ENCODE measurements around the gene NEK9. TPM values are rescaled to one million over a fixed set of nuclear protein-coding genes. Genes with fewer than 3 reads are reported as not detected.

The NEK9 gene
- polyA plus RNA-seq, 1 donor from 2014 or later: 9.4 TPM

DNA sequence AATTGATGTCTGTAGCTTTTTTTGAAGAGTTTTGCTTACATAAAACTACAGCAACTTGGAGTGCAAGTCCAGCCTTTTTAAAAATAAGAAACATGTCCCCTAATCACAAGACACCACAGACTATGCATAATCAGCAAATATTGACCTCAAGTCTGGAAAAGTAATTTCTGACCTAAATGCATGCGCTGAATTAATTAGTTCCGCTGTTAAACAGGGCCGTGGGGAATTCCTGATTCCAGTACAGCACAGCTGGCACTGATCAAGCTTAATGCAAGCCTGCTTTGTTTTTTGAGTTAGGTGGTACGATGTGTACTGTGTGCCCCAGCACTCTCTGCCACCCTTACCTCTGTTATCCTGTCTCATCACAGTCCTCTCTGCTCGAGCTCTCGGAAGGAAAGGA lies 84.8 kb downstream of the NEK9 start:
- no peak overlapping the region for H3K4me2 ChIP-seq (ENCODE audit: low read length)
- no peak overlapping the region for H3K27ac ChIP-seq (ENCODE audit: low read length)

DNA sequence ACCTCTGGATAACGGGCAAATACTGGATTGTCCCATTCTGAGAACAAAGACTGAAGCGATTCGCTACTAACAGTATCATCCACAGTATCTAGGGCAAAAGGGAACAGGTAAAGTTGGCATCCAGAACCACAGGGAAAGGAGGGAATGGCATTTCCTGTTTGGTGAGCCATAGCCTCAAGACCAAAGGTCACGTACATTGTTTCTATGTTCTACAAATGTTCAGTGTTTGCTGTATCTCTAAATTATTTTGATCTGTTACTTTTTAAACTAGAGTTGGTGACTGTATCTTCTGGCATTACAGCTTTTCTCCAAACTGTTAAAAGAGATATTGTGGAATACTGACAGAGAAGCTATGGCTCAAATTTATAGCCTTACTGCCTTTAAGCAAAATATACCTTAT lies 85.2 kb downstream of the NEK9 start:
- no peak overlapping the region for H3K27ac ChIP-seq (ENCODE audit: low read length)
- H3K36me3 ChIP-seq (ENCODE audit: insufficient read depth, low read length): no peaks in the 10 kb centered on the region
- H4K20me1 ChIP-seq (ENCODE audit: insufficient read depth): no peaks in the 10 kb centered on the region
- H3K79me2 ChIP-seq (replicated peaks; ENCODE audit: insufficient read depth, low read length): no peaks in the 10 kb centered on the region
- H3K9me3 ChIP-seq (ENCODE audit: low read length): no peaks in the 10 kb centered on the region
- H3K4me3 ChIP-seq (ENCODE audit: low read length): no peak overlapping the region
- no peak overlapping the region for H2AFZ ChIP-seq (ENCODE audit: low read depth, low read length)
- no peaks in the 10 kb centered on the region for H3K9me2 ChIP-seq (ENCODE audit: insufficient read depth, low read length)
- H3K27me3 ChIP-seq (ENCODE audit: insufficient read depth, low read depth, low read length): no peaks in the 10 kb centered on the region
- H3K9ac ChIP-seq (ENCODE audit: low read length): no peak overlapping the region
- H3F3A ChIP-seq (ENCODE audit: insufficient read depth, low read length, poor library complexity, severe bottlenecking): no peaks in the 10 kb centered on the region
- TF ChIP-seq POLR2AphosphoS5 (IDR thresholded peaks at IDR 0.05) (no peak), TAF1 (IDR thresholded peaks at IDR 0.05; ENCODE audit: low read depth) (no peak)
- H3K4me2 ChIP-seq (ENCODE audit: low read length): no peak overlapping the region

More for the DNA sequence above, 84.8 kb downstream of the NEK9 start:
- Histone ChIP-seq H3K4me3 (ENCODE audit: low read length) (no peak overlapping the region), H3F3A (ENCODE audit: insufficient read depth, low read length, poor library complexity, severe bottlenecking) (no peaks in the 10 kb centered on the region), H3K9me2 (ENCODE audit: insufficient read depth, low read length) (no peaks in the 10 kb centered on the region), H3K36me3 (ENCODE audit: insufficient read depth, low read length) (no peaks in the 10 kb centered on the region), H3K9ac (ENCODE audit: low read length) (no peak overlapping the region), H4K20me1 (ENCODE audit: insufficient read depth) (no peaks in the 10 kb centered on the region), H2AFZ (ENCODE audit: low read depth, low read length) (no peak overlapping the region), H3K27me3 (ENCODE audit: insufficient read depth, low read depth, low read length) (no peaks in the 10 kb centered on the region), H3K79me2 (replicated peaks; ENCODE audit: insufficient read depth, low read length) (no peaks in the 10 kb centered on the region), H3K9me3 (ENCODE audit: low read length) (no peaks in the 10 kb centered on the region)
- no peak for TF ChIP-seq MXI1 (conservative IDR thresholded peaks at IDR 0.05; ENCODE audit: poor library complexity, severe bottlenecking)
- TF ChIP-seq POLR2AphosphoS5 (IDR thresholded peaks at IDR 0.05): no peak
- TF ChIP-seq, protein P1, sequence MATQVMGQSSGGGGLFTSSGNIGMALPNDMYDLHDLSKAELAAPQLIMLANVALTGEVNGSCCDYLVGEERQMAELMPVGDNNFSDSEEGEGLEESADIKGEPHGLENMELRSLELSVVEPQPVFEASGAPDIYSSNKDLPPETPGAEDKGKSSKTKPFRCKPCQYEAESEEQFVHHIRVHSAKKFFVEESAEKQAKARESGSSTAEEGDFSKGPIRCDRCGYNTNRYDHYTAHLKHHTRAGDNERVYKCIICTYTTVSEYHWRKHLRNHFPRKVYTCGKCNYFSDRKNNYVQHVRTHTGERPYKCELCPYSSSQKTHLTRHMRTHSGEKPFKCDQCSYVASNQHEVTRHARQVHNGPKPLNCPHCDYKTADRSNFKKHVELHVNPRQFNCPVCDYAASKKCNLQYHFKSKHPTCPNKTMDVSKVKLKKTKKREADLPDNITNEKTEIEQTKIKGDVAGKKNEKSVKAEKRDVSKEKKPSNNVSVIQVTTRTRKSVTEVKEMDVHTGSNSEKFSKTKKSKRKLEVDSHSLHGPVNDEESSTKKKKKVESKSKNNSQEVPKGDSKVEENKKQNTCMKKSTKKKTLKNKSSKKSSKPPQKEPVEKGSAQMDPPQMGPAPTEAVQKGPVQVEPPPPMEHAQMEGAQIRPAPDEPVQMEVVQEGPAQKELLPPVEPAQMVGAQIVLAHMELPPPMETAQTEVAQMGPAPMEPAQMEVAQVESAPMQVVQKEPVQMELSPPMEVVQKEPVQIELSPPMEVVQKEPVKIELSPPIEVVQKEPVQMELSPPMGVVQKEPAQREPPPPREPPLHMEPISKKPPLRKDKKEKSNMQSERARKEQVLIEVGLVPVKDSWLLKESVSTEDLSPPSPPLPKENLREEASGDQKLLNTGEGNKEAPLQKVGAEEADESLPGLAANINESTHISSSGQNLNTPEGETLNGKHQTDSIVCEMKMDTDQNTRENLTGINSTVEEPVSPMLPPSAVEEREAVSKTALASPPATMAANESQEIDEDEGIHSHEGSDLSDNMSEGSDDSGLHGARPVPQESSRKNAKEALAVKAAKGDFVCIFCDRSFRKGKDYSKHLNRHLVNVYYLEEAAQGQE (IDR thresholded peaks at IDR 0.05; ENCODE audit: borderline replicate concordance): no peak
- TF ChIP-seq RAD21 (conservative IDR thresholded peaks at IDR 0.05): no peak
- no peak for TF ChIP-seq EP300 (conservative IDR thresholded peaks at IDR 0.05; ENCODE audit: poor library complexity, severe bottlenecking)
- TF ChIP-seq TAF1 (IDR thresholded peaks at IDR 0.05; ENCODE audit: low read depth): no peak
- TF ChIP-seq SMC3 (conservative IDR thresholded peaks at IDR 0.05; ENCODE audit: poor library complexity): no peak
- no peak for TF ChIP-seq EZH2 (IDR thresholded peaks at IDR 0.05; ENCODE audit: borderline replicate concordance, insufficient read depth, low read length, poor library complexity, severe bottlenecking)
- TF ChIP-seq, protein P2, sequence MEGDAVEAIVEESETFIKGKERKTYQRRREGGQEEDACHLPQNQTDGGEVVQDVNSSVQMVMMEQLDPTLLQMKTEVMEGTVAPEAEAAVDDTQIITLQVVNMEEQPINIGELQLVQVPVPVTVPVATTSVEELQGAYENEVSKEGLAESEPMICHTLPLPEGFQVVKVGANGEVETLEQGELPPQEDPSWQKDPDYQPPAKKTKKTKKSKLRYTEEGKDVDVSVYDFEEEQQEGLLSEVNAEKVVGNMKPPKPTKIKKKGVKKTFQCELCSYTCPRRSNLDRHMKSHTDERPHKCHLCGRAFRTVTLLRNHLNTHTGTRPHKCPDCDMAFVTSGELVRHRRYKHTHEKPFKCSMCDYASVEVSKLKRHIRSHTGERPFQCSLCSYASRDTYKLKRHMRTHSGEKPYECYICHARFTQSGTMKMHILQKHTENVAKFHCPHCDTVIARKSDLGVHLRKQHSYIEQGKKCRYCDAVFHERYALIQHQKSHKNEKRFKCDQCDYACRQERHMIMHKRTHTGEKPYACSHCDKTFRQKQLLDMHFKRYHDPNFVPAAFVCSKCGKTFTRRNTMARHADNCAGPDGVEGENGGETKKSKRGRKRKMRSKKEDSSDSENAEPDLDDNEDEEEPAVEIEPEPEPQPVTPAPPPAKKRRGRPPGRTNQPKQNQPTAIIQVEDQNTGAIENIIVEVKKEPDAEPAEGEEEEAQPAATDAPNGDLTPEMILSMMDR (IDR thresholded peaks at IDR 0.05; ENCODE audit: poor library complexity, severe bottlenecking): no peak

DNA sequence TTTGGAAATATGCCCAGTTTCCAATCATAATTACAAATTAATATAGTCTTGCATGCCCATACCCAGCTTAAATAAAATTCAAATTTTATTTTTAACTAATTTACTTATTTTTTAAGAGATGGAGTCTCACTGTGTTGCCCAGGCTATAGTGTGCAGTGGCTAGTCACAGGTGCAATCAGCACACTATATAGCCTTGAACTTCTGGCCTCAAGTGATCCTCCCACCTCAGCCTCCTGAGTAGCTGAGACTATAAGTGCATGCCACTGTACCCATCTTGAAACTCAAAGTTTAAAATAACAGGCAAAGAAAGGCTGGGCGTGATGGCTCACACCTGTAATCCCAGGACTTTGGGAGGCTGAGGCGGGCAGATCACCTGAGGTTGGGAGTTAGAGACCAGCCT lies 85.9 kb downstream of the NEK9 start:
- no peaks in the 10 kb centered on the region for H3K27me3 ChIP-seq (ENCODE audit: insufficient read depth, low read depth, low read length)
- H3K4me2 ChIP-seq (ENCODE audit: low read length): no peak overlapping the region
- no peaks in the 10 kb centered on the region for H3F3A ChIP-seq (ENCODE audit: insufficient read depth, low read length, poor library complexity, severe bottlenecking)
- H3K9ac ChIP-seq (ENCODE audit: low read length): no peak overlapping the region
- no peaks in the 10 kb centered on the region for H3K36me3 ChIP-seq (ENCODE audit: insufficient read depth, low read length)
- no peak overlapping the region for H2AFZ ChIP-seq (ENCODE audit: low read depth, low read length)
- H3K9me3 ChIP-seq (ENCODE audit: low read length): no peaks in the 10 kb centered on the region
- no peak overlapping the region for H3K4me3 ChIP-seq (ENCODE audit: low read length)
- no peak overlapping the region for H3K27ac ChIP-seq (ENCODE audit: low read length)
- TF ChIP-seq RAD21 (conservative IDR thresholded peaks at IDR 0.05) (no peak), TAF1 (IDR thresholded peaks at IDR 0.05; ENCODE audit: low read depth) (no peak), POLR2AphosphoS5 (IDR thresholded peaks at IDR 0.05) (no peak), EP300 (conservative IDR thresholded peaks at IDR 0.05; ENCODE audit: poor library complexity, severe bottlenecking) (no peak), SMC3 (conservative IDR thresholded peaks at IDR 0.05; ENCODE audit: poor library complexity) (no peak), EZH2 (IDR thresholded peaks at IDR 0.05; ENCODE audit: borderline replicate concordance, insufficient read depth, low read length, poor library complexity, severe bottlenecking) (no peak), MXI1 (conservative IDR thresholded peaks at IDR 0.05; ENCODE audit: poor library complexity, severe bottlenecking) (no peak)
- TF ChIP-seq, protein P1 (IDR thresholded peaks at IDR 0.05; ENCODE audit: borderline replicate concordance): no peak
- TF ChIP-seq, protein P2 (IDR thresholded peaks at IDR 0.05; ENCODE audit: poor library complexity, severe bottlenecking): no peak
- no peaks in the 10 kb centered on the region for H4K20me1 ChIP-seq (ENCODE audit: insufficient read depth)
- no peaks in the 10 kb centered on the region for H3K79me2 ChIP-seq (replicated peaks; ENCODE audit: insufficient read depth, low read length)
- no peaks in the 10 kb centered on the region for H3K9me2 ChIP-seq (ENCODE audit: insufficient read depth, low read length)

All from neural cell (in vitro differentiated cells).